BJ (cell line): ENCODE data around the gene LRRC46. TPM values are rescaled to one million over a fixed set of nuclear protein-coding genes. Genes with fewer than 3 reads are reported as not detected.

Experiments
- CTCF ChIA-PET: fragments of 350-600 bp; formaldehyde crosslinking; extraction: SDS; loops from one replicate; lab custom pipeline; 2021; ENCODE audit warnings: antibody characterized with exemption, inconsistent platforms; lab: Yijun Ruan, JAX
- POLR2A ChIA-PET: fragments of 300-600 bp; sonication (Branson Sonifier 250); formaldehyde crosslinking; extraction: SDS; loops from one replicate; lab custom pipeline; 2021; ENCODE audit warnings: antibody characterized with exemption; lab: Charles Lee
- DNase-seq: peaks from one replicate; pipeline ENCODE4 v3.0.0-alpha.2; 2011; ENCODE audit warnings: low read depth
- H3K27me3 ChIP-seq: 2 replicates; pipeline ENCODE4 v1.6.0; 2011; ENCODE audit warnings: low read length; ENCODE audit not compliant: control insufficient read depth, insufficient read depth
- H3K36me3 ChIP-seq: 2 replicates; pipeline ENCODE4 v1.5.1; 2011; ENCODE audit warnings: low read length; ENCODE audit not compliant: control insufficient read depth, insufficient read depth
- H3K4me3 ChIP-seq: 2 replicates; pipeline ENCODE4 v1.5.1; 2011; ENCODE audit warnings: low read depth, mild to moderate bottlenecking, control low read depth, low read length
- CTCF ChIP-seq: IDR thresholded peaks from 2 replicates; pipeline ENCODE4 v1.5.1; 2011; ENCODE audit warnings: low read depth, mild to moderate bottlenecking, control low read depth, inconsistent platforms, low read length, moderate library complexity; ENCODE audit not compliant: insufficient read depth
- polyA plus RNA-seq: library from polyadenylated mRNA; depleted of rRNA; stranded (reverse); fragments of >200 nt; gene quantifications from 2 replicates; pipeline ENCODE4 v1.2.3, GENCODE V29; 2011

The LRRC46 gene
- polyA plus RNA-seq, 1 experiment: 0.58 TPM

- Histone ChIP-seq H3K36me3 (peaks cover 10% of the 10 kb centered on the region; the same call in 1 of the 2 replicates), H3K27me3 (no peaks in the 10 kb centered on the region), H3K4me3 (no peak overlapping the region)
- DNase-seq: no peak
- ChIA-PET POLR2A (no interaction called here), CTCF (interaction anchor here (1.1 to 3.0 kb wide), 2 partner anchors 12 to 14 kb away, joined by 3 to 17 read pairs; partner anchors contain the start of gene SCRN2)
- no peak for TF ChIP-seq CTCF
These were observed 1.6 kb upstream of the LRRC46 start for GRCh38 chr17:47829870-47830269.

GRCh38 chr17:47830396-47831002 is 971 bp upstream of the LRRC46 start:
- peaks cover 8% of the 10 kb centered on the region; the same call in 1 of the 2 replicates for H3K36me3 ChIP-seq
- no peaks in the 10 kb centered on the region for H3K27me3 ChIP-seq
- DNase-seq: no peak
- H3K4me3 ChIP-seq: peak overlapping the region; percentile 72
- POLR2A ChIA-PET: no interaction called here
- CTCF ChIA-PET: interaction anchor here (1.2 to 3.0 kb wide), 3 partner anchors 9 to 15 kb away, joined by 6 to 17 read pairs (median 12); partner anchors contain the start of genes OSBPL7 and SCRN2
- TF ChIP-seq CTCF: no peak

- CTCF ChIA-PET: interaction anchor here (0.8 to 3.0 kb wide), 7 partner anchors 8 to 160 kb away, joined by 3 to 17 read pairs (median 4); partner anchors contain the start of genes OSBPL7 and SCRN2
These were observed 461 bp downstream of the LRRC46 start for GRCh38 chr17:47831934-47832327.

GRCh38 chr17:47834756-47835155 is 3.3 kb downstream of the LRRC46 start:
- TF ChIP-seq CTCF: no peak
- Histone ChIP-seq H3K4me3 (no peak overlapping the region), H3K27me3 (no peaks in the 10 kb centered on the region), H3K36me3 (peaks cover 5% of the 10 kb centered on the region)
- ChIA-PET CTCF (interaction anchor here (1.2 to 20.0 kb wide), 2 partner anchors 53 to 136 kb away, joined by 4 to 875 read pairs; partner anchors contain the start of genes CDK5RAP3 and SP2), POLR2A (no interaction called here)
- no peak for DNase-seq

More at GRCh38 chr17:47831934-47832327, 461 bp downstream of the LRRC46 start:
- TF ChIP-seq CTCF: no peak
- Histone ChIP-seq H3K36me3 (peaks cover 6% of the 10 kb centered on the region), H3K27me3 (no peaks in the 10 kb centered on the region), H3K4me3 (peak overlapping the region; percentile 72)
- POLR2A ChIA-PET: interaction anchor here (0.6 kb wide), 3 partner anchors 9 to 130 kb away, joined by 3 to 4 read pairs (median 3); partner anchors contain the start of gene OSBPL7
- DNase-seq: no peak

GRCh38 chr17:47836601-47837000 is 5.1 kb downstream of the LRRC46 start:
- no peak for TF ChIP-seq CTCF
- CTCF ChIA-PET: interaction anchor here (0.8 to 20.0 kb wide), 3 partner anchors 9 to 113 kb away, joined by 3 to 875 read pairs (median 5); partner anchors contain the start of gene SP2

More at GRCh38 chr17:47836601-47837000, 5.1 kb downstream of the LRRC46 start:
- Histone ChIP-seq H3K4me3 (no peak overlapping the region), H3K36me3 (peaks cover 5% of the 10 kb centered on the region), H3K27me3 (no peaks in the 10 kb centered on the region)
- POLR2A ChIA-PET: no interaction called here
- DNase-seq: no peak
